Tibial artery (tissue), 4 donors: ENCODE data around the gene ARHGEF28.

Source experiments
- DNase-seq, 2 donors: peaks; one replicate each; pipeline ENCODE4 v3.0.0-alpha.2; 2019
- H3K27ac ChIP-seq, 2 donors: fragments of 200-600 bp; sonication (generic) in 1 of 2; 1 replicate in 1 of 2; 2 replicates in 1 of 2; pipeline ENCODE4 v1.5.1; 2018 to 2019; ENCODE audit warnings: mild to moderate bottlenecking in 1 of 2
- H3K27me3 ChIP-seq, 2 donors: fragments of 200-600 bp; sonication (generic) in 1 of 2; one replicate each; pipeline versions ENCODE4 v1.5.1 to v1.6.0; 2016 to 2019
- H3K36me3 ChIP-seq, 3 donors: fragments of 200-600 bp; sonication (generic) in 2 of 3; one replicate each; pipeline ENCODE4 v1.5.1; 2016 to 2019; ENCODE audit warnings: mild to moderate bottlenecking in 2 of 3
- H3K4me1 ChIP-seq, 4 donors: fragments of 200-600 bp; sonication (generic) in 2 of 4; 1 replicate in 3 of 4; 2 replicates in 1 of 4; pipeline ENCODE4 v1.5.1; 2016 to 2019
- H3K4me3 ChIP-seq, 2 donors: fragments of 200-600 bp; sonication (generic) in 1 of 2; 1 replicate in 1 of 2; 2 replicates in 1 of 2; pipeline ENCODE4 v1.5.1; 2018 to 2019; ENCODE audit warnings: mild to moderate bottlenecking in 2 of 2
- H3K9me3 ChIP-seq, 3 donors: fragments of 200-600 bp; sonication (generic) in 1 of 3; one replicate each; pipeline ENCODE4 v1.5.1; 2016 to 2019
- CTCF ChIP-seq, 2 experiments: fragments of 200-600 bp in 1 of 2; fragments of 450-650 bp in 1 of 2; IDR thresholded peaks; one replicate each; pipeline ENCODE4 v1.5.1; 2017 to 2019; ENCODE audit warnings: antibody characterized with exemption in 2 of 2, mild to moderate bottlenecking in 1 of 2, moderate library complexity in 1 of 2
- intact Hi-C: fragments of 100-400 bp; cut with DNase I; formaldehyde crosslinking; loops from one replicate; pipeline ENCODE4 v1.15.0; 2023; ENCODE audit warnings: low total_unique reads

Gene ARHGEF28

GRCh38 chr5:73909474-73909873 lies 283.5 kb downstream of the ARHGEF28 start:
- TF ChIP-seq CTCF (IDR thresholded peaks at IDR 0.05) = no peak

GRCh38 chr5:73911761-73912393 lies 285.9 kb downstream of the ARHGEF28 start:
- H3K4me1 ChIP-seq = peaks cover 0 to under 1% (median 0%) of the 10 kb centered on the region in 4 donors
- intact Hi-C loops = no loop called here
- H3K36me3 ChIP-seq = peaks cover 0 to 7% (median 0%) of the 10 kb centered on the region in 3 donors
- H3K27ac ChIP-seq = no peak overlapping the region
- TF ChIP-seq CTCF (IDR thresholded peaks at IDR 0.05) = no peak
- H3K27me3 ChIP-seq = no peaks in the 10 kb centered on the region
- H3K9me3 ChIP-seq = no peaks in the 10 kb centered on the region
- H3K4me3 ChIP-seq = no peak overlapping the region
- DNase-seq = no peak

More at GRCh38 chr5:73909474-73909873, 283.5 kb downstream of the ARHGEF28 start:
- Histone ChIP-seq H3K4me3 (no peak overlapping the region), H3K4me1 (no peaks in the 10 kb centered on the region), H3K36me3 (peaks cover 0 to 7% (median 0%) of the 10 kb centered on the region in 3 donors), H3K27me3 (no peaks in the 10 kb centered on the region), H3K27ac (no peak overlapping the region), H3K9me3 (no peaks in the 10 kb centered on the region)
- intact Hi-C loops = no loop called here
- DNase-seq = no peak

- no peak for DNase-seq
- TF ChIP-seq CTCF (IDR thresholded peaks at IDR 0.05) = no peak
- no peak overlapping the region for H3K27ac ChIP-seq
Measured at GRCh38 chr5:73912821-73913271, 286.9 kb downstream of the ARHGEF28 start.

GRCh38 chr5:73913971-73914370 lies 288.0 kb downstream of the ARHGEF28 start:
- Histone ChIP-seq H3K36me3 (peaks cover 0 to 7% (median 0%) of the 10 kb centered on the region in 3 donors), H3K4me1 (peaks cover 0 to 14% (median 5%) of the 10 kb centered on the region in 4 donors), H3K27ac (no peak overlapping the region), H3K4me3 (no peak overlapping the region), H3K9me3 (no peaks in the 10 kb centered on the region), H3K27me3 (no peaks in the 10 kb centered on the region)
- intact Hi-C loops = no loop called here
- DNase-seq = no peak
- no peak for TF ChIP-seq CTCF (IDR thresholded peaks at IDR 0.05)

More at GRCh38 chr5:73912821-73913271, 286.9 kb downstream of the ARHGEF28 start:
- peaks cover 0 to 10% (median 3%) of the 10 kb centered on the region in 4 donors for H3K4me1 ChIP-seq
- peaks cover 0 to 7% (median 0%) of the 10 kb centered on the region in 3 donors for H3K36me3 ChIP-seq
- H3K27me3 ChIP-seq = no peaks in the 10 kb centered on the region
- no peaks in the 10 kb centered on the region for H3K9me3 ChIP-seq
- intact Hi-C loops = no loop called here
- no peak overlapping the region for H3K4me3 ChIP-seq

GRCh38 chr5:73915345-73915744 lies 289.3 kb downstream of the ARHGEF28 start:
- no peaks in the 10 kb centered on the region for H3K9me3 ChIP-seq
- H3K27ac ChIP-seq = no peak overlapping the region
- no peaks in the 10 kb centered on the region for H3K36me3 ChIP-seq
- TF ChIP-seq CTCF (IDR thresholded peaks at IDR 0.05) = no peak
- H3K4me3 ChIP-seq = no peak overlapping the region
- no peaks in the 10 kb centered on the region for H3K27me3 ChIP-seq
- DNase-seq = no peak
- H3K4me1 ChIP-seq = peaks cover 0 to 14% (median 5%) of the 10 kb centered on the region in 4 donors
- intact Hi-C loops = no loop called here
